T47D (cell line): ENCODE data around the gene BBS2.
"Not testable (repeated sequence)": the region's sequence is repeated elsewhere in the genome, so short reads cannot be mapped to it uniquely, and the experiment has no call there.

Experiments used
- DNase-seq, 2 experiments: peaks; one replicate each; pipeline versions ENCODE4 v3.0.0 to v3.0.0-alpha.2; 2011 to 2012; ENCODE audit warnings: low read depth in 1 of 2, low spot score in 1 of 2
- JUND ChIP-seq: IDR thresholded peaks from 2 replicates; pipeline ENCODE4 v1.6.1; 2012; ENCODE audit warnings: low read depth
- in situ Hi-C: cut with HindIII; loops from 2 replicates; pipeline ENCODE4 v1.10.0; 2016; ENCODE audit warnings: low sequenced_read_pairs, low pct_unique_long_range_greater_than_20kb

BBS2 gene

GRCh38 chr16:56513091-56513490 is 6.7 kb downstream of the BBS2 start:
- in situ Hi-C loops, result no loop called here
- no peak for DNase-seq
- no peak for TF ChIP-seq JUND

DNA sequence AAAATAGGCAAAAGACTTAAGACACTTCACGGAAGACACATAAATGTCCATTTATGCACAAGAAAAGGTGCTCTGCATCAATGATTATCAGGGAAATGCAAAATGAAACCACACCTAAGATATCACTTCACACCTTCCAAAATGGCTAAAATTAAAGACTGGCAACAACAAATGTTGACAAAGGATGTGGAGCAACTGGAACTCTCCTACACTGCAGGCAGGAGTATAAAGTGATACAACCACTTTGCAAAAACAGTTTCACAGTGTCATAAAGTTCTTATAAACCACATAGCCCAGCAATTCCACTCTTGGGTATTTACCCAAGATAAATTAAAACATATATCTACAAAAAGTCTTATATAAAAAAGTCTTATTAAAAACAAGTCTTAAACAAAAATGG is 7.8 kb downstream of the BBS2 start:
- in situ Hi-C loops, result no loop called here
- TF ChIP-seq JUND, result no peak
- no peak for DNase-seq

DNA sequence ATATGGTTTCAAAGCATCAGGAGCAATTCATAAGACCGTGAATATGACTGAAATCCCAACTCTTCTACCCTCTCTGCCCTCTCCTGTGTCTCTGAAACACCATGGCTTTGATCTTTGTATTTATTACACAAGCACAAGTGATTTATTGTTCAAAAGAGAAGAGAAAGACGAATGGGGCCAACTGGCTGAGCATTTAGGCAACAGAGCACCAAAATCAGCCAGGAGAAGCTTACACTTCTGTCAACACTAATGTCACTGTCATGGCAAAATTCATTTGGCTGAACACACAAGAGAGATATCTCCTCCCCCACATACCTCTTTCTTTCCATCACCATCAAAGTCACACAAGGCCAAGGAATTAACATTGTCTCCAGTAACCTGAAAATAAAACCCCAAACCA is 9.3 kb downstream of the BBS2 start:
- in situ Hi-C loops, result no loop called here
- TF ChIP-seq JUND, result no peak
- DNase-seq, result no peak

DNA sequence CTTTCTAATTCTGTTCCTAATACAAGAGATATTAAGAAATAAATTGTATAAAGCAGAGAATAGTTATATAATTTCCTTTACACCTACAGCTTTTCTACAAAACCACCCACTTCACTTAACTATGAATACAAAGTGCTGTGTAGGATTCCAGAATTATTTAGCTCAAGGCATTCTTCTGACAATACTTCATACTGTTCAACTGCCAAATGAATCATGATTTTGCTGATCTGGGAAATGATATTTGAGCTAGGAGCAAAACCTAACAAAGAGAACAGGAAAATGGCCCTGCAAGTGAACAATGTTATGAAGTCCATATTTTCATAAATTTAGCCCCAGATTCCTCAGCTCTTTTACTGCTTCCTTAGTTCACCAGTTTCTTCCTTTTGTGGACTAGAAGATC is 12.9 kb downstream of the BBS2 start:
- no peak for TF ChIP-seq JUND
- in situ Hi-C loops, result no loop called here
- peak; percentile 4 to 12 for DNase-seq

DNA sequence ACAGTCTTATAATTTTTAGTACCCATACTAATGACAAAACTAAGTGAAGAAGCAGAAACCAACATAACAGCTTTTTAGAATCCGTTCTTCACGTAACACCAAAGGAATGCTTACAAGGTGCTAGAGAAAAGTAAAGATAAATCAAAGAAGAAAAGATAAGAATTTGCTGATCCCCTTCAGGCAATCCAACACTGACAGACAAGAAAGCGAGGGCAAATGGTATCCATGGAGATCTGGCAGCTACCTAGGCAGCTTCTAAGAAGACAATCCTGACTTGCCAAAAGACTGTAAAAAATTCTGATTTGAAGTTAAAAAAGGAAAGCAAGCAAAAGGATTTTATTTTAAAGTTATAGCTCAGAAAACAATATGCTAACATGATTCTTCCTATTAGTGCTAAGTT is 14.6 kb downstream of the BBS2 start:
- in situ Hi-C loops, result no loop called here
- no peak for DNase-seq
- TF ChIP-seq JUND, result no peak

- no peak for DNase-seq
- no peak for TF ChIP-seq JUND
- in situ Hi-C loops, result no loop called here
These were observed 26.0 kb downstream of the BBS2 start for GRCh38 chr16:56493815-56494214.

- in situ Hi-C loops, result no loop called here
- no peak for TF ChIP-seq JUND
- no peak for DNase-seq
These were observed 26.7 kb downstream of the BBS2 start for GRCh38 chr16:56493126-56493525.

- no peak for DNase-seq
- TF ChIP-seq JUND, result no peak
- in situ Hi-C loops, result no loop called here
These were observed 28.1 kb downstream of the BBS2 start for GRCh38 chr16:56491657-56492261.

GRCh38 chr16:56488868-56489267 is 31.0 kb downstream of the BBS2 start:
- in situ Hi-C loops, result not testable (repeated sequence)

DNA sequence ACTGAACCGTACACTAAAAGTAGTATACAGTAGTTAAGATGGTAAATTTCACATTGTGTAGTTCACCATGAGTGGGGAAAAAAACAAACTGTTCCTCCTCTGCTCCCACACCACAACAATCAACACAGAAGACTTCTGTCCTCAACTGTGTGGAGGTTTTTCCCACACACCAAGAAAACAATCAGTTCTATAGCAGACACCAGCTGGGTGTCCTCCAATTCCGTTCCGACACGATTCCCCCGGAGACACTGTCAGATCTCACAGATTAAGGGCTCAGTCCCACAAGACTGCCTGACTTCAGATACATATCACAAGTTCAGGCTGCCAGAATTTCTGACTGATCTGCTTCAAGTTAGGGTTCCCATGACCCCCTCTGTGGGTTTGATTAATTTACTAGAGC is 31.8 kb downstream of the BBS2 start:
- DNase-seq, result no peak
- in situ Hi-C loops, result no loop called here
- no peak for TF ChIP-seq JUND

More at GRCh38 chr16:56488868-56489267, 31.0 kb downstream of the BBS2 start:
- not testable (repeated sequence) for DNase-seq

GRCh38 chr16:56483394-56483793 is 36.4 kb downstream of the BBS2 start:
- in situ Hi-C loops, result no loop called here
- no peak for TF ChIP-seq JUND
- DNase-seq, result no peak

GRCh38 chr16:56482683-56483236 is 37.1 kb downstream of the BBS2 start:
- in situ Hi-C loops, result no loop called here
- no peak for TF ChIP-seq JUND
- DNase-seq, result no peak

DNA sequence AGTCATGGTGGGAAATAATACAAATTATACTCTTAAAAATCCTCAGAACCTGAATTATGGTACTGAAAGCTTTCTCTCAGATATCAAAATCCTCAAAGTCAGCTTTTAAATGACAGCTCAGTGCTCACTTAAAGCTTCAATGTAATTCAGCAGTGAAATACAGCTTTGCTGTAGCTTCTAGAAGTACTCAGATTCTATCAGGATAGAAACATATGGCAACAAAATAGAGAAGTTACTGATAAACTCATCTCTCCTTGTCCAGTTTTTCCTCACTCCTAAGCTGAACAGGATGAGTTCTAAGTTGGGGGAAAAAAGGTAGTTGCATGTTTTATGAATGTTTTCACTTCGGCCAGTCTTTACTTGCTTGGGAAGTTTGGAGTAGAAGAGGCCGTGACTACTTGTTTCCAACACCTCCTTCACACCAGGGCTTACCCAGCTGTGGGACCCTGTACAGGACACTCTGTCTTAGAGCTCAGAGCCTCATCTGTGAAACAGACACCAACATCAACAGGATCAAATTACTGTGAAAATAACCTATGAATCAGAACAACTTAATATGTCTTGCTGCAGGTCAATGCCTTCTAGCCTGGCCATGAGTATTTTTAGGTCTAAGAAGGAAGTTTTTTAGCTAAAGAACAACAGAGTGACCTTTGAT is 38.2 kb downstream of the BBS2 start:
- TF ChIP-seq JUND, result no peak
- in situ Hi-C loops, result no loop called here
- no peak for DNase-seq

DNA sequence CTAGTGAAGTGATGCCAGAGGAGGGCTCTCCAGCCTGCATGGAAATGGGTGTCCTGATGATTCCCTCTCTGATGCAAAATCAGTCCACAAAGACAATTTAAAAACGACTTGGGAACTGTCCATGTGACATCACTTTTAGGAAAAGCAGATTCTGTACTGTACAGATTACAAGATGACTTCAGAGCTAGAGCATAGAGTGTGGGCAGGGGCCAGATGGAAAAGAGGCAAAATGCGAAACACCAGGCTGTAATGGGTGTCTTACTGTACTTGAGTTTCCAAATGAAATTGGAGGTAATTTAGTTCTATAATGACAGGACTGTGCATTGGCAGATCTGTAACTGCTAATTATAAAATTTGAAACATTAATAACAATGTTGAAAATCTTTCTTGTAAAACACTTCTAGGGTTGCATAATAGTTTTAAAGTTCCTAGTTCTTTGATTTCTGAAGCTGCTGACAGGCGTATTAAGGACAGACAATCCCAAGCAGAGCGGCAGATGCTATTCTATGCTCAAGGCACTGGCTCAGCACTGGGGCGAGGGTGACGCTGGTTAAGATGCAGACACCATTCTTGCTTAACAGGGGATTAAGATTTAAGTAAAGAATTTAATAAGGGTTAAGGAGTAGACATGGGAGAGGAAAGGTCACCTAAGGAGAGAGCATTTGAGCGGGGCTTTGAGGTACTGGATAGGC is 38.9 kb downstream of the BBS2 start:
- no peak for DNase-seq
- in situ Hi-C loops, result no loop called here
- TF ChIP-seq JUND, result no peak
